ENCODE measurements around the gene THG1L.

DNA sequence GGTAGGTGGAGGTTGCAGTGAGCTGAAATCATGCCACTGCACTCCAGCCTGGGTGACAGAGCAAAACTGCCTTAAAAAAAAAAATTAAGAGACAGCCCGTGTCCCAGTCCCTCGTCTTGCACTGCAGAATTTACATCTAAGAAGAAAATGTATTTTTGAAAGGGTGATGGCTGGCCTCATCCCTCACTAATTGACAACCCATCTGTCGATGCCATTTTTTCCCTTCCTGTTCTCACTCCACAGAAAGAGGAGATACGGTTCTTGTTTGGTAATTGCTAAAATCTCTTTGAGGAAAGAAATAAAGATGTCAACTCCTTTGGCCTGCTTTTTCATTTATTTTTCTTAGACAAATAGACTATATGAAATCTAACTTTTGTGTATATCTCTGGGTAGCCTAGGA is 9.9 kb downstream of the THG1L start:
- TF ChIP-seq, protein P1, sequence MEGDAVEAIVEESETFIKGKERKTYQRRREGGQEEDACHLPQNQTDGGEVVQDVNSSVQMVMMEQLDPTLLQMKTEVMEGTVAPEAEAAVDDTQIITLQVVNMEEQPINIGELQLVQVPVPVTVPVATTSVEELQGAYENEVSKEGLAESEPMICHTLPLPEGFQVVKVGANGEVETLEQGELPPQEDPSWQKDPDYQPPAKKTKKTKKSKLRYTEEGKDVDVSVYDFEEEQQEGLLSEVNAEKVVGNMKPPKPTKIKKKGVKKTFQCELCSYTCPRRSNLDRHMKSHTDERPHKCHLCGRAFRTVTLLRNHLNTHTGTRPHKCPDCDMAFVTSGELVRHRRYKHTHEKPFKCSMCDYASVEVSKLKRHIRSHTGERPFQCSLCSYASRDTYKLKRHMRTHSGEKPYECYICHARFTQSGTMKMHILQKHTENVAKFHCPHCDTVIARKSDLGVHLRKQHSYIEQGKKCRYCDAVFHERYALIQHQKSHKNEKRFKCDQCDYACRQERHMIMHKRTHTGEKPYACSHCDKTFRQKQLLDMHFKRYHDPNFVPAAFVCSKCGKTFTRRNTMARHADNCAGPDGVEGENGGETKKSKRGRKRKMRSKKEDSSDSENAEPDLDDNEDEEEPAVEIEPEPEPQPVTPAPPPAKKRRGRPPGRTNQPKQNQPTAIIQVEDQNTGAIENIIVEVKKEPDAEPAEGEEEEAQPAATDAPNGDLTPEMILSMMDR (IDR thresholded peaks at IDR 0.05; ENCODE audit: low read length), result no peak
- no peak for TF ChIP-seq EZH2 (IDR thresholded peaks at IDR 0.05; ENCODE audit: borderline replicate concordance, low read length)
